ENCODE results near the gene GRIN2A. TPM values are rescaled to one million over a fixed set of nuclear protein-coding genes. Genes with fewer than 3 reads are reported as not detected.

The GRIN2A gene
- total and polyA plus RNA-seq, 12 donors = 0.07 to 1.2 (median 0.32) TPM; not detected in 2

GRCh38 chr16:9867176-9867575 is 315.1 kb downstream of the GRIN2A start:
- no peak overlapping the region for H3K4me3 ChIP-seq
- 75 to 89% (median 84%) methylated on average over 1 of the region's 1 CpG for WGBS, 4 donors
- H3K27me3 ChIP-seq = no peaks in the 10 kb centered on the region
- no peaks in the 10 kb centered on the region for H3K9me3 ChIP-seq (replicated peaks in 1 of 3)
- H3K36me3 ChIP-seq (replicated peaks in 1 of 2) = no peaks in the 10 kb centered on the region
- TF ChIP-seq POLR2A (IDR thresholded peaks at IDR 0.05) = no peak
- TF ChIP-seq, protein P1, sequence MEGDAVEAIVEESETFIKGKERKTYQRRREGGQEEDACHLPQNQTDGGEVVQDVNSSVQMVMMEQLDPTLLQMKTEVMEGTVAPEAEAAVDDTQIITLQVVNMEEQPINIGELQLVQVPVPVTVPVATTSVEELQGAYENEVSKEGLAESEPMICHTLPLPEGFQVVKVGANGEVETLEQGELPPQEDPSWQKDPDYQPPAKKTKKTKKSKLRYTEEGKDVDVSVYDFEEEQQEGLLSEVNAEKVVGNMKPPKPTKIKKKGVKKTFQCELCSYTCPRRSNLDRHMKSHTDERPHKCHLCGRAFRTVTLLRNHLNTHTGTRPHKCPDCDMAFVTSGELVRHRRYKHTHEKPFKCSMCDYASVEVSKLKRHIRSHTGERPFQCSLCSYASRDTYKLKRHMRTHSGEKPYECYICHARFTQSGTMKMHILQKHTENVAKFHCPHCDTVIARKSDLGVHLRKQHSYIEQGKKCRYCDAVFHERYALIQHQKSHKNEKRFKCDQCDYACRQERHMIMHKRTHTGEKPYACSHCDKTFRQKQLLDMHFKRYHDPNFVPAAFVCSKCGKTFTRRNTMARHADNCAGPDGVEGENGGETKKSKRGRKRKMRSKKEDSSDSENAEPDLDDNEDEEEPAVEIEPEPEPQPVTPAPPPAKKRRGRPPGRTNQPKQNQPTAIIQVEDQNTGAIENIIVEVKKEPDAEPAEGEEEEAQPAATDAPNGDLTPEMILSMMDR (IDR thresholded peaks at IDR 0.05) = no peak
- intact Hi-C loops (cut with DNase I) = no loop called here
- H3K27ac ChIP-seq = no peak overlapping the region
- H3K4me1 ChIP-seq (replicated peaks in 1 of 2) = no peaks in the 10 kb centered on the region
- DNase-seq = no peak

GRCh38 chr16:9864461-9864860 is 317.8 kb downstream of the GRIN2A start:
- Histone ChIP-seq H3K27me3 (no peaks in the 10 kb centered on the region), H3K4me3 (no peak overlapping the region), H3K4me1 (replicated peaks in 1 of 2) (no peaks in the 10 kb centered on the region), H3K27ac (no peak overlapping the region), H3K9me3 (replicated peaks in 1 of 3) (no peaks in the 10 kb centered on the region), H3K36me3 (replicated peaks in 1 of 2) (no peaks in the 10 kb centered on the region)
- TF ChIP-seq, protein P1 (IDR thresholded peaks at IDR 0.05) = no peak
- TF ChIP-seq POLR2A (IDR thresholded peaks at IDR 0.05) = no peak
- intact Hi-C loops (cut with DNase I) = no loop called here
- 61 to 70% (median 64%) methylated on average over 3 of the region's 3 CpGs for WGBS, 4 donors
- no peak for DNase-seq

DNA sequence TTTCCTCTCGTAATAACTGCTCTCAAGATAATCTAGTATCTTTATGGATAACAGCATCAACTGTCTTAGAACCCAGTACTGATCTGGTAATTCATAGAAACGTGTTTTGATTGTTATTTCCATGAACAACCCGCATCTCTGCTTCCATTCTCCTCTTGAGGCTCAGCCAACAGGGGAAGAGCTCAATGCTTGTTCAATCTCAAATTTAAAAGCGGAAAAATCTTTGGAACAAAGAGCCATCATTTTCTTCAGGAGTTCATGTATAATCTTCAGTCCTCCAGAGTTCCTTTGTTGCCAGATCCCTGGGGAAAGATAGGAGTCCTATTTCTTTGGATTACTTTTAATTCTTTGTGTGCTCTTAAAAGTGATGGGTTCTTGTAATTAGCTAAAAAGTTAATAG is 319.9 kb downstream of the GRIN2A start:
- Histone ChIP-seq H3K36me3 (replicated peaks in 1 of 2) (no peaks in the 10 kb centered on the region), H3K4me3 (no peak overlapping the region), H3K27me3 (no peaks in the 10 kb centered on the region), H3K27ac (no peak overlapping the region), H3K4me1 (replicated peaks in 1 of 2) (no peaks in the 10 kb centered on the region), H3K9me3 (replicated peaks in 1 of 3) (no peaks in the 10 kb centered on the region)
- DNase-seq = no peak
- WGBS, 4 donors = 59 to 62% (median 60%) methylated on average over 4 of the region's 4 CpGs
- intact Hi-C loops (cut with DNase I) = no loop called here
- TF ChIP-seq, protein P1 (IDR thresholded peaks at IDR 0.05) = no peak
- no peak for TF ChIP-seq POLR2A (IDR thresholded peaks at IDR 0.05)

GRCh38 chr16:9860876-9861275 is 321.4 kb downstream of the GRIN2A start:
- H3K4me1 ChIP-seq (replicated peaks in 1 of 2) = no peaks in the 10 kb centered on the region
- intact Hi-C loops (cut with DNase I) = no loop called here
- H3K9me3 ChIP-seq (replicated peaks in 1 of 3) = no peaks in the 10 kb centered on the region
- no peak for DNase-seq
- WGBS, 4 donors = 63 to 78% (median 70%) methylated on average over 2 of the region's 2 CpGs
- no peak overlapping the region for H3K4me3 ChIP-seq
- H3K27ac ChIP-seq = peak overlapping the region in 1 of 5 donors; percentile 54
- TF ChIP-seq POLR2A (IDR thresholded peaks at IDR 0.05) = no peak
- TF ChIP-seq, protein P1 (IDR thresholded peaks at IDR 0.05) = no peak
- H3K36me3 ChIP-seq (replicated peaks in 1 of 2) = no peaks in the 10 kb centered on the region
- H3K27me3 ChIP-seq = no peaks in the 10 kb centered on the region

Measured in adrenal gland (tissue), 12 donors.